HG03103 (cell line): ENCODE data around the gene MAGT1.
"Not testable (repeated sequence)": the region's sequence is repeated elsewhere in the genome, so short reads cannot be mapped to it uniquely, and the experiment has no call there.

Experiments used
- ATAC-seq: cut with Tn5 transposase; IDR thresholded peaks from one replicate; pipeline ENCODE4 v1.9.1; 2021; ENCODE audit warnings: low read depth; ENCODE audit not compliant: unreplicated experiment

The MAGT1 gene

GRCh38 chrX:77894921-77895886 lies at the start of gene MAGT1:
Gene MAGT1 (minus strand): TSS chrX:77895435. CDS start chrX:77895410, 25 bp downstream.
- ATAC-seq: peak; percentile 89

GRCh38 chrX:77945031-77945430 lies 49.8 kb upstream of the MAGT1 start:
- not testable (repeated sequence) for ATAC-seq

GRCh38 chrX:77938083-77938680 lies 42.9 kb upstream of the MAGT1 start:
- no peak for ATAC-seq

GRCh38 chrX:77937291-77937690 lies 42.1 kb upstream of the MAGT1 start:
- no peak for ATAC-seq

- ATAC-seq: no peak
Observed at GRCh38 chrX:77936299-77936698, 41.1 kb upstream of the MAGT1 start.

GRCh38 chrX:77935886-77936285 lies 40.7 kb upstream of the MAGT1 start:
- no peak for ATAC-seq

GRCh38 chrX:77930581-77930980 lies 35.3 kb upstream of the MAGT1 start:
- no peak for ATAC-seq

- no peak for ATAC-seq
Observed at GRCh38 chrX:77925764-77926163, 30.5 kb upstream of the MAGT1 start.

GRCh38 chrX:77924320-77924859 lies 29.2 kb upstream of the MAGT1 start:
- ATAC-seq: no peak

GRCh38 chrX:77922787-77923186 lies 27.6 kb upstream of the MAGT1 start:
- no peak for ATAC-seq

GRCh38 chrX:77919370-77919769 lies 24.1 kb upstream of the MAGT1 start:
- not testable (repeated sequence) for ATAC-seq

GRCh38 chrX:77918568-77918967 lies 23.3 kb upstream of the MAGT1 start:
- no peak for ATAC-seq

- no peak for ATAC-seq
Observed at GRCh38 chrX:77917294-77917933, 22.2 kb upstream of the MAGT1 start.

- peak; percentile 91 for ATAC-seq
Observed at GRCh38 chrX:77910108-77910840, 15.0 kb upstream of the MAGT1 start, which contains the start of gene ATP7A. Gene ATP7A (plus strand): TSS chrX:77910693. CDS start chrX:77971642, 60,949 bp downstream.

- no peak for ATAC-seq
Observed at GRCh38 chrX:77901506-77901905, 6.3 kb upstream of the MAGT1 start.

GRCh38 chrX:77900688-77901087 lies 5.5 kb upstream of the MAGT1 start:
- ATAC-seq: no peak

GRCh38 chrX:77899081-77899828 lies 4.0 kb upstream of the MAGT1 start, which contains the start of gene COX7B:
Gene COX7B (plus strand): TSS chrX:77899468. CDS start chrX:77899554, 86 bp downstream.
- ATAC-seq: peak; percentile 67

- ATAC-seq: no peak
Observed at GRCh38 chrX:77893713-77894112, 1.5 kb downstream of the MAGT1 start.

- no peak for ATAC-seq
Observed at GRCh38 chrX:77892887-77893286, 2.3 kb downstream of the MAGT1 start.
